SK-N-MC (cell line): ENCODE data around the gene RPH3AL.

Experiments
- EZH2 ChIP-seq: fragments of 200-600 bp; sonication (generic); IDR thresholded peaks from one replicate; pipeline ENCODE4 v1.6.1; 2017; ENCODE audit warnings: antibody characterized with exemption
- POLR2AphosphoS5 ChIP-seq: IDR thresholded peaks from 2 replicates; pipeline ENCODE4 v1.6.1; 2012; ENCODE audit warnings: mild to moderate bottlenecking, low read depth, low read length, borderline replicate concordance

DNA sequence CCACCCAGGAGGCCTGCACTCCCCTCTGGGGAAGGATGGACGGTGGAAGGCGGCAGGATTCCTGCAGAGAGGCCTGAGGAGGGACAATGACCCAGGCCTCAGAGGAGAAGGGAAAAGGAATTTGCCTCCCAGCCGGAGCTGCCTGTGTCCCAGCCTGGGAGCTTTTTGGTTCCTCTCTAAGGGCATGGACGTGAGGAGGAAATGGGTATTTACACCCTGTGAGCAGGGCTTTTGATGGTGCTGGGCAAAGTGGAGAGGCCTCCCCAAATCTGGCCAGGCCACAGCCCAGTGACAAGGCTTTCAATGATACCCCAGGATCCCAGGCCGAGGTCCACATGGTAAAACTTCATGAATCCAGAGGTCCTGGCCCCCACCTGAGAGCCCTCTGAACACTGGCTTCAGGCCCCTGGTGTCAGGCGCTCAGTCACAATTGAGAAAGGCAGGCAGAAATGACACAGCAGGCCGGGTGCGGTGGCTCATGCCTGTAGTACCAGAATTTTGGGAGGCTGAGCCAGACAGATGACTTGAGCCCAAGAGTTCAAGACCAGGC, 115.1 kb downstream of the RPH3AL start:
- TF ChIP-seq POLR2AphosphoS5 = no peak
- no peak for TF ChIP-seq EZH2
